Measurements from ENCODE around the gene C6orf52. TPM values are rescaled to one million over a fixed set of nuclear protein-coding genes. Genes with fewer than 3 reads are reported as not detected.

Gene C6orf52
- total RNA-seq, 4 donors from 2014 or later = not detected

DNA sequence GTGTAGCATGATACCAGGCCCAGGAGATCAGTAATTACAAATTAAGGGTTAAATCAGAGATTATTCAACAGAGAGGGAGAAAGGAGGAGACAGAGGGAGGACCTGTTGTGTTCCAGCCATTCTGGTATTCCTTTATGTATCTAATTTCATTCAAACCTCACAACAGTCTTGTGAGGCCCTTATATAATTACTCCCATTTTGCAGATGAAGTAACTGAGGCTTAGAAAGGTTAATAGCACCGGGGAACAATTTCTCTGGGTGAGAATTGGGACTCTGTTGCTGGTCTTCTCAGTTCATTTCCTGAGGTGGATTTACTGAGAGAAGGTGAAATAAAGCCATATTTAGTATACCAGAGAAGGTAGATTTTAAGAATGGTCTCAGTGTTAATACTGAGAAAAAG is 66.6 kb downstream of the C6orf52 start:
- intact Hi-C loops (cut with DNase I; ENCODE audit: low total_unique reads) = no loop called here
- TF ChIP-seq POLR2AphosphoS5 (IDR thresholded peaks at IDR 0.05) (no peak), POLR2A (IDR thresholded peaks at IDR 0.05) (no peak), EP300 (IDR thresholded peaks at IDR 0.05; ENCODE audit: low read depth) (no peak)
- TF ChIP-seq, protein P1, sequence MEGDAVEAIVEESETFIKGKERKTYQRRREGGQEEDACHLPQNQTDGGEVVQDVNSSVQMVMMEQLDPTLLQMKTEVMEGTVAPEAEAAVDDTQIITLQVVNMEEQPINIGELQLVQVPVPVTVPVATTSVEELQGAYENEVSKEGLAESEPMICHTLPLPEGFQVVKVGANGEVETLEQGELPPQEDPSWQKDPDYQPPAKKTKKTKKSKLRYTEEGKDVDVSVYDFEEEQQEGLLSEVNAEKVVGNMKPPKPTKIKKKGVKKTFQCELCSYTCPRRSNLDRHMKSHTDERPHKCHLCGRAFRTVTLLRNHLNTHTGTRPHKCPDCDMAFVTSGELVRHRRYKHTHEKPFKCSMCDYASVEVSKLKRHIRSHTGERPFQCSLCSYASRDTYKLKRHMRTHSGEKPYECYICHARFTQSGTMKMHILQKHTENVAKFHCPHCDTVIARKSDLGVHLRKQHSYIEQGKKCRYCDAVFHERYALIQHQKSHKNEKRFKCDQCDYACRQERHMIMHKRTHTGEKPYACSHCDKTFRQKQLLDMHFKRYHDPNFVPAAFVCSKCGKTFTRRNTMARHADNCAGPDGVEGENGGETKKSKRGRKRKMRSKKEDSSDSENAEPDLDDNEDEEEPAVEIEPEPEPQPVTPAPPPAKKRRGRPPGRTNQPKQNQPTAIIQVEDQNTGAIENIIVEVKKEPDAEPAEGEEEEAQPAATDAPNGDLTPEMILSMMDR (IDR thresholded peaks at IDR 0.05) = no peak
- in situ Hi-C loops (cut with MboI; ENCODE audit: low pct_ligation_motif_present in 1 of 4, low pct_unique_long_range_greater_than_20kb in 1 of 4, low sequenced_read_pairs in 3 of 4) = no loop called here

DNA sequence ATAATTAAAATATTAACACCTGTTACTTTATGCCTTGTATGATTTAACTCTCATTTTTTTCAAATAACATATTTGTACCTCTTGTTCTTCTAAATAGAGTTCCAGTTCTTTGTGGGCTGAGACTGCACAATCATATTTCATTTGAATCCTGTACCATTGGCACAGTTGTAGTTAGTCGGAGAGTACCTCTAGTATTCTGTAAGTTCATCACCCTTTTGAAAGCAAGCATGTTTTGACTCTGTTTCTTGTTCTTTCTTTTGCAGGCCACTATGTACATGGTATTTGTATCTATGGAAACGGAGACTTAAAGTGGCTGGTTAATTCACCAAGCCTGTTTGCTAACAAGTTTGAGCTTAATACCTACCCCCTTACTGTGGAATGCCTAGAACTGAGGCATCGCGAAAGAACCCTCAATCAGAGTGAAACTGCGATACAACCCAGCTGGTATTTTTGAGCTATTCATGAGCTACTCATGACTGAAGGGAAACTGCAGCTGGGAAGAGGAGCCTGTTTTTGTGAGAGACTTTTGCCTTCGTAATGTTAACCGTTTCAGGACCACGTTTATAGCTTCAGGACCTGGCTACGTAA is 68.2 kb downstream of the C6orf52 start:
- peaks cover 0 to 4% (median 0%) of the 10 kb centered on the region in 4 donors for H3K36me3 ChIP-seq
- DNase-seq = no peak
- in situ Hi-C loops (cut with MboI; ENCODE audit: low pct_ligation_motif_present in 1 of 4, low pct_unique_long_range_greater_than_20kb in 1 of 4, low sequenced_read_pairs in 3 of 4) = no loop called here
- H3K9me3 ChIP-seq = no peaks in the 10 kb centered on the region
- H3K4me1 ChIP-seq = no peaks in the 10 kb centered on the region
- peak overlapping the region in 1 of 4 donors; percentile 7 for H3K27ac ChIP-seq
- WGBS, 2 donors (ENCODE audit: low coverage in 1 of 2) = 54 to 62% methylated on average over 4 to 9 of the region's 9 CpGs
- H3K4me3 ChIP-seq = no peak overlapping the region
- intact Hi-C loops (cut with DNase I; ENCODE audit: low total_unique reads) = no loop called here
- TF ChIP-seq POLR2A (IDR thresholded peaks at IDR 0.05) (no peak), EP300 (IDR thresholded peaks at IDR 0.05; ENCODE audit: low read depth) (no peak), POLR2AphosphoS5 (IDR thresholded peaks at IDR 0.05) (no peak)
- TF ChIP-seq, protein P1 (IDR thresholded peaks at IDR 0.05) = no peak
- no peaks in the 10 kb centered on the region for H3K27me3 ChIP-seq

More for the DNA sequence above, 66.6 kb downstream of the C6orf52 start:
- Histone ChIP-seq H3K9me3 (no peaks in the 10 kb centered on the region), H3K36me3 (no peaks in the 10 kb centered on the region), H3K4me1 (no peaks in the 10 kb centered on the region), H3K27me3 (no peaks in the 10 kb centered on the region), H3K27ac (no peak overlapping the region), H3K4me3 (no peak overlapping the region)
- no peak for DNase-seq
- WGBS, 2 donors (ENCODE audit: low coverage in 1 of 2) = 83 to 94% methylated on average over 1 of the region's 1 CpG

DNA sequence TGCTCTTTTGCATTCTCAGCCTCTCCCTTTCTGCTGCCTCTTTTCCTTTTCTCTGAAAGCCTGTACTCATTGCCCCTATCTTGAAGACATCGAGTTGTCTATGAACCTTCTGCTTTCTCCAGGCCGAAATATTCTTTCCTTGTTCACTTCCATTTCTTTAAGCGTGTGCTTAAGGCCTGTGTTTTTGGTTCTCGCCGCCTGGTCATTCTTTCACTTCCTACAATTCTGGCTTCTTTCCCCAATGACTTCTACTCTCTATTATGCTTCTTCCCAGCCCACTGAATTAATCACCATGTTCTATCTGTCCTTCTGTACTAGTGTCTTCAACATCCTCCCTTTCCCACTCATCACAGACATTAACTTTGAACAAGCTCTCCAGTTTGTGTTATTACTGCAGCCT is 69.6 kb downstream of the C6orf52 start:
- Histone ChIP-seq H3K4me1 (no peaks in the 10 kb centered on the region), H3K27me3 (no peaks in the 10 kb centered on the region), H3K36me3 (peaks cover 0 to 4% (median 0%) of the 10 kb centered on the region in 4 donors), H3K27ac (no peak overlapping the region), H3K4me3 (no peak overlapping the region), H3K9me3 (no peaks in the 10 kb centered on the region)
- TF ChIP-seq POLR2AphosphoS5 (IDR thresholded peaks at IDR 0.05) (no peak), EP300 (IDR thresholded peaks at IDR 0.05; ENCODE audit: low read depth) (no peak), POLR2A (IDR thresholded peaks at IDR 0.05) (no peak)
- TF ChIP-seq, protein P1 (IDR thresholded peaks at IDR 0.05) = no peak
- in situ Hi-C loops (cut with MboI; ENCODE audit: low pct_ligation_motif_present in 1 of 4, low pct_unique_long_range_greater_than_20kb in 1 of 4, low sequenced_read_pairs in 3 of 4) (no loop called here), intact Hi-C loops (cut with DNase I; ENCODE audit: low total_unique reads) (no loop called here)
- no peak for DNase-seq
- WGBS, 2 donors (ENCODE audit: low coverage in 1 of 2) = 94% methylated on average over 5 of the region's 5 CpGs

DNA sequence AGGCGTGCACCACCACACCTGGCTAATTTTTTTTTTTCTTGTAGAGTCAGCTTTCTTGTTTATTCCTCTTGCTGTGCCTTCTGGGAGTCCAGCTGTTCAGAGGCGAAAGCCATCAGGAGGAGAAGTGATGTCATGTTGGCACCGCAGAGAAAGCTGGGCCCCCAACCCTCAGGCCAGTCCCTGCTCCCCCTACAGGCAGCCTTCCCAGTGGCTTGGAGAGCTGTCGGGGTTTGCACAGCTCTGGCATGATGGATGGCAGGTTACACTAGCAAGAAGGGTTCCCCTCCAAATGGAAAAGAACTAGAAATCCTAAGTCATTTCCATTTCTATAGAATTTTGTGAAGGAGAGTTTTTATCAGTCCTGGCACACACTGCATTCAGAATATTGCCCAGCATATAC is 72.6 kb downstream of the C6orf52 start:
- in situ Hi-C loops (cut with MboI; ENCODE audit: low pct_ligation_motif_present in 1 of 4, low pct_unique_long_range_greater_than_20kb in 1 of 4, low sequenced_read_pairs in 3 of 4) (no loop called here), intact Hi-C loops (cut with DNase I; ENCODE audit: low total_unique reads) (no loop called here)
- Histone ChIP-seq H3K27me3 (no peaks in the 10 kb centered on the region), H3K36me3 (peaks cover 0 to 4% (median 0%) of the 10 kb centered on the region in 4 donors), H3K4me3 (no peak overlapping the region), H3K27ac (no peak overlapping the region), H3K9me3 (no peaks in the 10 kb centered on the region), H3K4me1 (no peaks in the 10 kb centered on the region)
- WGBS, 2 donors (ENCODE audit: low coverage in 1 of 2) = 93% methylated on average over 3 to 4 of the region's 4 CpGs
- DNase-seq = no peak
- TF ChIP-seq EP300 (IDR thresholded peaks at IDR 0.05; ENCODE audit: low read depth) (no peak), POLR2AphosphoS5 (IDR thresholded peaks at IDR 0.05) (no peak), POLR2A (IDR thresholded peaks at IDR 0.05) (no peak)
- TF ChIP-seq, protein P1 (IDR thresholded peaks at IDR 0.05) = no peak

Small RNA genes lying within 50 kb of the gene (small RNA-seq; reads per million reads assigned to genes)
- gene RF00019 = 0 reads per million in 4 donors

Other genes with a start within 250 kb of the C6orf52 start
- gene GCNT2, start 173.3 kb downstream of the C6orf52 start, total RNA-seq = 10 to 100 TPM; 18.7 to 53.4 (median 31.3) TPM
- gene PAK1IP1, start 356 bp upstream of the C6orf52 start, total RNA-seq = 1 to 10 TPM; 5.6 to 6.4 (median 6.0) TPM
- 100 to 1,000 TPM in 1 of 4 donors, 10 to 100 TPM in 2, 1 to 10 TPM in 1; 9.7 to 125 (median 60.0) TPM for gene TMEM14C, start 28.5 kb upstream of the C6orf52 start, total RNA-seq
- gene TMEM14B, start 53.2 kb upstream of the C6orf52 start, total RNA-seq = 10 to 100 TPM; 16.5 to 57.9 (median 48.7) TPM
- gene MAK, start 143.9 kb upstream of the C6orf52 start, total RNA-seq = not detected
- not detected for gene GCM2, start 187.4 kb upstream of the C6orf52 start, total RNA-seq
- under 1 TPM in 1 of 4 donors, not detected in 3; 0.95 TPM for gene SYCP2L, start 192.4 kb upstream of the C6orf52 start, total RNA-seq